ENCODE results near the gene AMOTL2. TPM values are rescaled to one million over a fixed set of nuclear protein-coding genes. Genes with fewer than 3 reads are reported as not detected.

Gene AMOTL2
- total RNA-seq, result 41.6 and 62.2 TPM in 2 replicates

DNA sequence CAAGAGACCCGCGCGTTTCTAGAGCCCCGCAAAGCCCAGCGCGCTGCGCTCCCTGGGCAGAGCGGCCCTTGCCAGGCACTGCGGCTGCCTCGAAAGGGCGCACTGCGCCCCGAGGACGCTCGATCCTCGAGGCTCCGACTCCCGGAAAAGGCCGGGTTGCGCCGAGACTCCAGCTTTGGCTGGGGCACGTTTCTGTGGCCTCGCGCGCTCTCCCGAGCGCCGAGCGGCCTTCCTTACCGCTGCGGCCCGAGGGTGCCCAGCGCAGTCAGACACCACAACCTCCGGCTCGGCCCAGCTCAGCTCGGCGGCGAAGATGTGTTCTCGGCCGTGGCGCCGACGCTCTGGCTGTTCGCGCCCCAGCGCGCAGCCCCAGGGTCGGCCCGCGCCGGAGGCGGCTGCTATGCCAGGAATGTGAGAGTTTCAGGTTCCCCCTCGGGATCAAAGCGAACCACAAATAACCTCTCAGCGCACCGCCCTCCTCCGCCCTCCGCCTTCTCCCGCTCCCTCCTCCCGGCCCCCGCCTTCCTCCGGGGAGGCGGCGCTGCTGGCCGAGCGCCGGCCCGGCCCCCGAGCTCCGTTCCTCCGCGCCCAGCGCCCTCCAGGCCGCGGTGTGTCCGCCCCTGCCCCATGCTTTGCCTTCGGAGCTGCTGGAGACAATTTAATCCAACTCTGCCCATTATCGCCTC, at the start of gene AMOTL2:
AMOTL2 (minus strand) TSS at position 343 of the 686 bp plus-strand sequence. CDS start 3,014 bp downstream, outside the sequence.
- DNase-seq (ENCODE audit: low read depth in 2 of 2), result peak; percentile 81 to 94

DNA sequence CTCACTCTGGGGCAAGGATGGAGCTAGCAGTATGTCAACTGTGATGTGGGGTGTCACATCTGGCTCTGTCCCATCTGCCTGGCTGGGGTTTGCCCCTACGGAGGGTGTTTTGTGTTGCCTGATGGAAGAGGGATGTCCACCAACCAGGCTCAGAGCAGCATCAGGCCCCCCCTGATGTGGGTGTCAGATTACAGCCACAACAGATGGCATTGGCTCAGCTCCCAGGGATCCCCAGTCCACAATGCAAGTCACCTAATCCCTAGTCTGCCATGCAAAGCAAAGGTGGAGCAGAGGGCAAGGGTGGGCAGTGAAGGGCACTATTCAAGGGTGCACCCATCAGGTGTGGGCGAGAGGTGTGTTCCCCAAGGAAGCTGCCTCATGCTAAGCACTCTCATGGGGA, 48.9 kb upstream of the AMOTL2 start:
- DNase-seq (ENCODE audit: low read depth in 2 of 2), result no peak

DNA sequence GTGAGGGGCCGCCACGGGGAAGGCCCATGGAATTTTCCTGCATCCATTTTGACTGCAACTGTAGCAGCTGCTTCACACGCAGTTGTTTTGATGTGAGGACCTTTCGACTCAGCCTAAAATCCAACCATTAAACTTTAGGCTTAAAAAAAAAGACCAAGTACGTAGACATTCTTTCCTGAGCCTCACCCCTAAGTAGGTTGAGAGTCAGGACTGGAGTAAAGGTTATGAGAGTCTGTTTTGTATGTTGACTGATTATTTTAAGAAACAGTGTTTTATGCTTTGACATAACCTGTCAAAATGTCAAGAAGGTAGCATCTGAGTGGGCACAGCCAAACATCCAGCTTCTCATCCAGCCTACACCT, 45.7 kb upstream of the AMOTL2 start:
- DNase-seq (ENCODE audit: low read depth in 2 of 2), result no peak

DNA sequence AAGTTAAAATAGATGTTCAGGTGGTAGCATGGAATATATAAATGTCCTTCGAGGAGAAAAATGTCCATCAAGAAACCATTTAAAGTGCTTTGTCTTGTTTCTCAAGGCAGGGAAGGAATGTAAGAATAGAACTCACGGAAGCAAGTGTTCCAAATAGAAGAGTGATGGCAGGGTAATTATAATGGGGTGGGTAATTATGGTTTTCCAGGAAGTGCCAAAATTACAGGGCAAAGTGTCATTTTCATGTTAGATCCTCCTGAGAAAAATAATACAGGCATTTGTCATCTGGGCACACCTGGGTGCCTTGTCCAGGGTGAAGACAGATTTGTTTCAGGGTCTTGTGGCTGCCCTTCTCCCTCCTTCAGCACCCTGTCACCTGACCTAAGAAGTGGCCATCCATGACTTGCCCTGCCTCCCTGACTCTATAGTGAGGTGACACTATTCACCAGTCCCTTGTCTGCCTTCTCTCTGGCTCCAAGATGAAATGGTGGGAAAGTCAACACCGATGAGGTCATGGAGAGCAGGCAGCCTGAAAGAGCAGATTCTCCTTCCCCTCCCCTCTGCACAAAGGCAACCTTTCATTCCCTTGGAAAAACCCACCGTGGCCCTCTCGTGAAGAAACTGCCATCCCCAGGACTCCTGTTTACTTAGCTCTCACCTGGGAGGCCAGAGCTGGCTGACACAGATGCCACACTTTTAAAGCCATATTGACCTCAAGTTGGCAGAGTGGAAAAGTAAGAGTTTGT, 45.1 kb upstream of the AMOTL2 start:
- DNase-seq (ENCODE audit: low read depth in 2 of 2), result no peak

DNA sequence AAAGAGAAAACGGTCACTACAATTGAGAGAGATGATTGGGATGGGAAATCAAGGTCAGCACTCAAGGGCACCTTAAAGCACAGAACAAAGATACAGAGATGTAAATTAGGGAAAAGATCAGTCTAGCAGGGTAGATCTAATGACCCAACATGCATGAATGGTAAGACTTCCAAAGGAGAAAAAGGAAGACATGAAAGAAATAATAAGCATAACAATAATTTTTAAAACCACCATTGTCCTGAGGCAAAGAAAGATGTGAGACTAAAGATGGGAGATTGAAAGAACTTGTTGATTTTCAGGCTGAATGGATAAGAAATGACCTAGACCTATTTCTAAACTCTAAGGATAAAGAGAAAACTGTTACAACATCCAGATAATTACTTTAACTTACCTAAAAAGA, 34.8 kb upstream of the AMOTL2 start:
- no peak for DNase-seq (ENCODE audit: low read depth in 2 of 2)

DNA sequence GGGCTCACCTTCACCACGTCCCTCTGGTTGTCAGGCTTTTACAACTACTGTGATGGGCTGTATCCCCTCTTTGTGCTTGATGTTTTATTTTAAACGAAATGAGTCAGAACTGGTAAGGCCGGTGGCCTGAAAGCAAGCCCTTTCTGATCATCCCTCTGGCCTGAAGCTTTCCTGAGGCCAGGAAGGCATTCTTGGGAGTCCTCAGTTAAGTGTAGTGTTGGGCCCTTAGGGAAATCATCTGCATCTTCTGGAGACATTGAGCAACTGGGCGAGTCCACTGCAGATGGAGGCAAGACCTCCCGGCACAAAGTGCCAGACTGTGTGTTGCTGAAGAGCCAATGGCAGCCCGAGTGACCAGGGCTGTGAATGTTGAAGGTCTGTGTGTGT, 33.0 kb upstream of the AMOTL2 start:
- DNase-seq (ENCODE audit: low read depth in 2 of 2), result no peak

DNA sequence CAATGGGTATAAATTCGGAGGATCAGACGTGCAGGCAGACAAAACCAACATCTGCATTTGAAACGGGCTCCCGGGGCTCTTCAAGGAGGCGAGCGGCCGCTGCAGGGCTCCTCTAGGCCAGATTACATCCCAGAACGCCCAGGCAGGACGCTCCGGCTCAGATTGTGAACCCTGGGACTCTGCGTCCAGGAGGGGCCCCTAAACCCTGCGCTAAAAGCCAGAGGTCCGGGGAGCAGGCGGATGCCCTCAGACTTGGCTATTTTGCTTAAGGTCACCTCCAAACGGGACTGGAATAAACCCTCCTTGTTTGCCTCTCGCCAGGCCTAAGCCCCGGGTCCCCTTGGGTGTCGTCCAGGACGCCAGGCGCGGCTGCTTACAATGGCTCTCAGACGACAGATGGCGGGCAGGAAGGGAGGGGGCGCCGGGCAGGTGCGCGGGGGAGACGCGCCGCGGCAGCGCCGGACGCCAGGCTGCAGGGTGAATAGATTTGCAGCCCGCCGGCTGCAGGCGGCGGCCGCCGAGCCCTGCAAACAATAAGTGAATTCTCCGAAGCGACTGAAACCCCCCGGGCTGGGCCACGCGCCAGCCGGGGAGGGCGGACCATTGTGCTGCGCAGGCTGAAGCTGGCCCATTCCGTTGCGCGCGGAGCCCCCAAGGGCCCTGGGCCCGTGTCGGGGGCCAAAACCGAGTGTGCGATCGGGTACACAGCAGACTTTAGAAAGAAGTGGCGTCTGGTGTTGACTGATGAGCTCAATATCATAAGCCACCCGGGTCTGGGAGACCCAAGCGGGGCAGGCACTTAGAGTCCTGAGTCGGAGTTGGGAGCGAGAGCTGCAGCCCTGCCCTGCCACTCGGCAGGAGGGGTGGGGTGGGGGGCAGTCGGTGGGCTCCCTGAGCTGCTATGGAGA, 32.3 kb upstream of the AMOTL2 start:
- DNase-seq (ENCODE audit: low read depth in 2 of 2), result peak in 1 of 2 donors; percentile 36

DNA sequence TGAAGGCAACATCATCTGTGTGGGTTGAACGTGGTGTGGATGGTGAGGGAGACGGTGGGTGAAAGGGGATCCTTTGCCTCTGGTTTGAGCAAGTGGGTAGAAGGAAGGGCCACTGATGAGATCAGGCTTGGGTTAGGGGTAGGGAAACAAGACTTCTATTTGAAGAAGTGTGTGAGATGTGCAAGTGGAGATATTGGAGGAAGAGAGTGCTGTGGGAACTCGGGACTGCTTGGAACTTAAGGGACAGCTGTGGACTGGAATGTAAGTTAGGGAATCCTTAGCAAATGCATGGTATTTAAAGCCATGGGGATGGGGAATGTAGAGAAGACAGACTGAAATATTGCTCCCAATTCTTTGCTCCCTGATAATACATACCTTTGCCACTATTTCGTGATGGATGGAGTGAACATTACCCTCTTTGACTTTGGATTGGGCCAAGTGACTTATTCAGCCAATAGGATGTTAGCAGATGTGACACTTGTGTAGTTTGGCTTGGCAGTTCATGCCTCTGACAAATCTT, 30.2 kb upstream of the AMOTL2 start:
- no peak for DNase-seq (ENCODE audit: low read depth in 2 of 2)

DNA sequence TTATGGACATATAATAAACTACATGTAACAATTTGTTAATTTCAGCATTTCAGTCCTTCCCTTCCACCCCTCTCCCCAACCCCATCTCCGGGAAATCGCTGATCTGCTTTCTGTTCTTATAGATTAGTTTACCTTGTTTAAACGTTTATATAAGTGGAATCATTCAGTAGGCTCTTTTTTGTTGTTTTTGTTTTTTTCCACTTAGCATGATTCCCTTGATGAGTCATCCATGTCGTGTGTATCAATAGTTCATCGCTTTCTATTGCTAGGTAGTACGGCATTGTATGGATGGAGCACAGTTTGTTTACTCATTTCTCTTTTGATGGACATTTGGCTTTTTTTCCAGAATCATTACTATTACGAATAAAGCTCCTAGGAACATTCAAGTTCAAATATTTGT, 23.5 kb upstream of the AMOTL2 start:
- no peak for DNase-seq (ENCODE audit: low read depth in 2 of 2)

DNA sequence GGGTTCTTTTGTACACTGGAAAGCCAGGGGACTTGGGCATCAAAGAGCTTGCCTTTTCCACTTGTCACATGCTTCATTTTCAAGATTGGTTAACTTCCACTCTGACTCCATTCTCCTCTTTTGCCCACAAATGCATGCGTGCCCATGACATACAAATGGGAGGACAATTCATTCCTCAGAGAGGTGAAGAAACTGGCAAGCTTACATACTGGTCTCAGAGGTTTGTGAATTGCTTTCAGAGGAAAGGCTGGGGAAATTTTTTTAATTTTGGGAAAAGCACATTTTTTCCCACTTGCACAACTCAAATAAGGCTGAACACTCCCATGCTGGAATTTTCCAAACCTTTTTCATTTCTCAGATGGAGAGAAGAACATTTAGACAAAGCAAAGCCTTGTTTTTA, 20.9 kb upstream of the AMOTL2 start:
- DNase-seq (ENCODE audit: low read depth in 2 of 2), result no peak

DNA sequence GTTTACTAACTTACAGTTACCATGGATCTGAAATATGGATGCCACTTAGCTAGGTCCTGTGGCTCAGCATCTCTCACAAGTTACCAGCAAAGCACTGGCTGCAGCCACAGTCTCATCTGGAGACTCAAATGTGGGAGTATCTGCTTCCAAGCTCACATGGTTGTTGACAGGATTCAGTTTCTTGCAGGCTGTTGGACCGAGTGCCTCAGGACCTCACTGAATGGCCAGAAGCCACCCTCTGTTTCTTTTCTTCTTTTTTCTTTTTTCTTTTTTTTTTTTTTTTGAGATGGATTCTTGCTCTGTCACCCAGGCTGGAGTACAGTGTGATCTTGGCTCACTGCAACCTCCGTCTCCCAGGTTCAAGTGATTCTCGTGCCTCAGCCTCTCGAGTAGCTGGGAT, 20.1 kb upstream of the AMOTL2 start:
- no peak for DNase-seq (ENCODE audit: low read depth in 2 of 2)

DNA sequence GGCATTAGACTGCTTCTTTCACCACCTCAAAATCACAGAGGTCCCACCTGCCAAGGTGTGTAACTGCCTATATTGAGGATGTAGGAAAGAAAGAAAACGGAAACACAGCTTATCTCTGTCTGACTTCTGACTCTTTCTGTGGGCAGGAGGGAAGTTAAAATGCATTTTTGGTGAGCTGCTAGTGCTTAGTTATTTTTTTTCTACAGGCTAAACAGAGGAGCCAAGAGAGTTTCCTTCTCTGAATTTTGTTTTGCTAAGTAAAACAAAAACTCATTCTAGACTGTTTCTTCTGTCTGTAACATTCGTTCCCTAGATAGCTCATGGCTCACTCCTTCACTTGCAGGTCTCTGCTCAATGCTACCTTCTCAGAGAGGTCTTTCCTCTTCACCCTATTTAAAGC, 18.8 kb upstream of the AMOTL2 start:
- no peak for DNase-seq (ENCODE audit: low read depth in 2 of 2)

DNA sequence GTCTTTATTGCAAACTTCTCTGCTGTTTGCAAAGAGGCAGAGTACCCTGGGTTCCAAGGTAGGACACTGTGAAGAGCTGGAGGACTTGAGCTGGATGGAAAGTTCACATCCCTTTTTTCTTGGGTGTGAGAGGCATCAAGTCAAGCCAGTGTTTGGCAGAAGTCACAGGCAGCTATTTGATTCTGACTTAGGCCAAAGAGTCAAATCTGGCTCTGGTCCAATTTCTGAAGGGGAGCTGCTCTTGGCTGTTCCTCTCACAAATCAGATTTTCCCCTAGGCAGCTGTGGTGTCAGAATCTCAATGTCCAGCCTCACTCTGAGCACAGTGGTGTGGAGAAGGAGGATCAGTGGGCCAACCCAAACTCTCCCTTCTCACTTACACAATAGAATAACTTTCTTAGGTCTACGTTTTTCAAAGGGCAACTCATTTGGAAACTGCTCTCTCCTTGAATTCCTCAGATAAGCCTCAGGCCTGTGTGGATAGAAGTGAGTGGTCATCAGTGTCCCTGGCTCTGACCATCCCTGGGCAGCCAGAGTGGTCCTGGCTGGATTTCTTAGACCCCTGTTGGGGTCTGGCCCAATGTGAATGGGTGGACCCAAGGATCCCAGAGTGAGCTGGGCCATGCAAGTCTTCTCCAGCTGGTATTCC, 18.2 kb upstream of the AMOTL2 start:
- peak in 1 of 2 donors; percentile 21 for DNase-seq (ENCODE audit: low read depth in 2 of 2)

DNA sequence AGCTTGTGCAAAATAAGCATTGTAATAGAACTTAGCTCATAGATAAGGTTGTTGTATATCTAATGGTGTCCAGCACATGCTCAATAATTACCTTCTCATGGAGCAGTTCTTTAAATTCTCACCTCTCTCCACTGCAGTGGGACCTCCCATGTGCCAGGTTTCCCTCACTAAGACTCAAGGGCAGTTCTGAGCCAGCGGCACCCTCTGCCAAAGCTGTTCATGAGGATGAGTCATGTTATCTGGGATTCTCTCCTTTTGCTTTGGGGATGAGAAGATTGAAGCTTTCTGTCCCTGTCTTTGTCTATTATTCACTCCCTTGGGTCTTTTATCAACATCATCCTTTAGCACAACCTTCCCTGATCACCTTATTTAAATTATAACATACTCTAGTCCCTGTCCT, 15.6 kb upstream of the AMOTL2 start:
- DNase-seq (ENCODE audit: low read depth in 2 of 2), result no peak

DNA sequence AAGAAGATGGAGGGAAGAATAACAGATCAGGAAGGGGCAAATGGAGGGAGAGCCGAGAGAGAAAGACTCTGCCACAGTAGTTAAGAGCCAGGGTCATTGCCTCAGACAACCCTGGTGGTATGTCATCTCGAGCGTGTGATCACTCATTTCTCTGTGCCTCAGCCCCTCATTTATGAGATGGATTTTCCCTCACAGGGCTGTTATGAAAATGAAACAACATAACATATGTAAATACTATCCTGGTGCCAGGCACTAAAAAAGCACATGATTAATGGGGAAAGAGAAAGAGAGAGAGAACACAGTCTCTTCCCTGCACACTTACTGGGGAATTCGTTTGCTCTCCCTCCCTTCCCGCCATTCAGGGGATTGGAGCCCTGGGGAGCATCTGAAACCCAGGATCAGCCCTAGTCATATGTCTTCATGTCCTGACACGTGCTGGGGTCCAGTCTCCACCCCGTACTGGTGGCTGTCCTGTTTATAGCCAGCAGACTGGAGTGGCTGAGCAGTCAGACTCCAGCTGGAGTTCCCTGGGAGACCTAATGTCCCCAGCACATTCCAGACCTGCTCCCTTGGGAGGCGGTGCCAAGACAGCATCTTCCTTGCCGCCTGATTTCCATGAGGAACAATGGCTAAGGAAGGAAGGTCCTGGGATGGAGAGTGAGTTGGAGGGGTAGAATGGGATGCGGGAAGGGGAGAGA, 14.7 kb upstream of the AMOTL2 start:
- no peak for DNase-seq (ENCODE audit: low read depth in 2 of 2)

DNA sequence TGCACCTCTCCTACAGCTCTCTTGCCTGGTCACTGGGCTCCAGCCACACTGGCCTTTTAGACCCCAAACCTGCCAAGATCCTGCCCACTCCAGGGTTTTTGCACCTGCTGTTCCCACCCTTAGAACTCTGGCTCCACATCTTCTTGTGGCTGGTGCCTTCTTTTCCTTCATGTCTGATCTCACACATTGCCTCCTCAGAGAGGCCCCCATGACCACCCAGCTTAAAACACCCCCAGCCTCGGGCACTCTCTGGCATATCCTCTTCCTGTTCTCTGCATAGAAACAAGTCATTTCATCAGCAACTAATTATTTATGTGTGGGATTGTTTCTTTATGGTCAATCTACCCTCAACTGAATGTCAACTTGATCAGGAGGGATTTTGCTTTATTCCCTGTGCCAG, 14.0 kb upstream of the AMOTL2 start:
- DNase-seq (ENCODE audit: low read depth in 2 of 2), result no peak

DNA sequence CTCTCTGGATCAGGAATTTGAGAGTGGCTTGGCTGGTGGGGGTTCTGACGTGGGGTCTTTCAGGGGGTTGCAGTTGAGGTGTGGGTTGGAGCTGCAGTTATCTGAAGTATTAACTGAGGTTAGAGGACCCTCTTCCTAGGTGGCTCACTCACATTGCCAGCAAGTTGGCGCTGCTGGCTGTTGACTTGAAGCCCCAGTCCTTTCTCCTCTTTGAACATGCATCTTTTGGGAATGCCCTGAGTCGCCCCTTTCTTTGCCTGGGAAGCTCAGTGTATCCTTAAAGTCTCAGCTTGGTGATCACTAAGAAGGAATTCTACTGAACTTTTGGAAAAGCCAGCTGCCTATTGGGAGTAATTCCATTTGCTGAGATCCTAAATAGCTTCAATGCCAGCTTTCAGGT, 13.0 kb upstream of the AMOTL2 start:
- no peak for DNase-seq (ENCODE audit: low read depth in 2 of 2)

DNA sequence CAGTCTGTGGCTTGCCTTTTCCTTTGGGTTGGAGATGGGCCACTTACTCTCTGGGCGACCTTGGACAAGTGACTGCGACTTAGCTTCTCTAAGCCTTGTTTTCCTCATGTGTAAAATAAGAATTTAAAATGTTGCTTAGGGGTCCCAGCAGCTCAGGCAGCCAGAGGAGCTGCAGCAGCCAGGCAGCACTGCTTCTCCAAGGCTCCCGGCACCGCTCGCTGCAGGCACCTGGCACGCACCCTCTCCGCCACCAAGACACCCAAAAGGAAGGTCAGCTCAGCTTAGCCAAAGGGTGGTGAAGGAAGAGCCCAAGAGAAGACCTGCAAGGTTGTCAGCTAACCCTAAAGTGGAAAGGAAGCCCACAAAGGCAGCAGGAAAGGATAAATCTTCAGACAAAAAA, 10.7 kb upstream of the AMOTL2 start:
- DNase-seq (ENCODE audit: low read depth in 2 of 2), result no peak

DNA sequence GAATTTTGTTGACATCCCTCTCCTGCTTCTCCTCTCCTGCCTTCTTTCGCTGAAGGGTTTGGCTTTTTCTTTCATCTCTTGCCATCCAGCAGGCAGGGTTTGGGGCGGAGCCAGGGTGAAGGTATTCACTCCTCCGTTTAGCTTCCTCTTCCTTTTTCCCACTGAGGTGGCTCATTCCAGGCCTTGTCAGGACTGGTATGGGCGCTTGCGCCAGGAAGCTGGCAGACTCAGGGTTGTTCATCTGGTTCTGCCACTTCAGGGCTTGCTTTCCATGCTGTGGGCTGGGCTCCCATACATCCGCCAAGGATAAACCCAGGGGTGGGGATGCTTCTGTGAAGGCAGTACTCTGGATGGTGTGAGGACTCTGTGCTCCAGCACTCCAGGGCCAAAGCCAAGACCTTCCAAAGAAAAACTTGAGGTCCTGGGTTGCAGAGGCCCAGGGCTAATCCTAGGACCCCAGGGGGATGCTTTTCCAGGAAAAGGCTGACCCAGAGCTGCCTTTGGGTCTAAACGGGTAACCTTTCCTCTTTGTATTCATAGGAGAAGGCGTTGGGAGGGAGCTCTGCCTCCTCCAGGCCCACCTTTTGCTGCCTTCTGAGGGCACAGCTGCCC, 7.7 kb upstream of the AMOTL2 start:
- DNase-seq (ENCODE audit: low read depth in 2 of 2), result no peak

DNA sequence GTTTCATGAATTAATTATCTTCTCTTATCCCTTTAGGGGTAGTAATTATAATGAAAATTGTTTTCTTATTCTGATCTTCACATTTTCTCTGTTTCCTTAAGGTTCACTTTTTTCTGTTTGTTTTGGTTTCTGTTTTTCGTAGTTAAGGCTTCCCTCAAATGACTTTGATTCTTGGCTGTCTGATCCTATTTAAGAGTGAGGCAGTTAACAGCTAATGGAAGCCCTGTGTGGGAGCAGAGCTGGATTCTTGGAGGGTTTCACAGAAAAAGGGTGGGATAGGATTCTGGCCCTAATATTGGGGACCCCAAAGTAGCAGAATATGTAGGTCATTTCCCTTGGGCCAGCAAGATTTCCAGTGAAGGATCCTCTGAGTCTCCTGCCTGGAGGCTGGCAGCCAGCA, 6.8 kb upstream of the AMOTL2 start:
- no peak for DNase-seq (ENCODE audit: low read depth in 2 of 2)

DNA sequence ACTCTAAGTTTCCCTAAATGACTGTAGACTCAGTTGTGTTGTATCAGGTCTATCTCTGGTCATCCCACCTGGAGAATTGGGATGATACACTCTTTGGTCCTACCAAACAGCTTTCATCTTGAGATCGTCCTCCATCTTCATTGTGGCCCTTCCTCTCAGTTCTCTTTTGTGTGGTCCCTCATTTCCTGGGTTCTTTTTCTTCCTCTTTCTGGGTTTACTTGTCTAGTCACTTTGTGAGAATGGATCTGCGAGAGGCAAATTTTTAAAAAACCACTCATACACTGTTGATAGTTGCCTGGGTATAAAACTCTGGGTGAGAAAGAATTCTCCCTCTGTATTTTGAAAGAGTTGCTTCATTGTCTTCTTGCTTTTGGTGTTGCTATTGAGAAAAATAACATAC, 6.0 kb upstream of the AMOTL2 start:
- DNase-seq (ENCODE audit: low read depth in 2 of 2), result no peak
